Activated naive CD8-positive, alpha-beta T cell treated with anti-CD3 and anti-CD28 coated beads for 36 hours (primary cell): ENCODE measurements around the gene GDPD4. TPM values are rescaled to one million over a fixed set of nuclear protein-coding genes. Genes with fewer than 3 reads are reported as not detected.
A peak's percentile ranks its signal among the peaks of the same experiment; 100 is the strongest.
"Not testable (repeated sequence)": the region's sequence is repeated elsewhere in the genome, so short reads cannot be mapped to it uniquely, and the experiment has no call there.

ENCODE experiments used
- DNase-seq: peaks from one replicate; pipeline ENCODE4 v3.0.0; 2021
- H3K27ac Mint-ChIP-seq: one replicate; pipeline ENCODE4 v1.8.0; 2022; ENCODE audit warnings: mild to moderate bottlenecking, moderate library complexity, mixed read lengths
- H3K27me3 Mint-ChIP-seq: one replicate; pipeline ENCODE4 v1.8.0; 2022; ENCODE audit warnings: mild to moderate bottlenecking, mixed read lengths
- H3K36me3 Mint-ChIP-seq: one replicate; pipeline ENCODE4 v1.8.0; 2021; ENCODE audit warnings: mild to moderate bottlenecking, mixed read lengths
- H3K4me1 Mint-ChIP-seq: one replicate; pipeline ENCODE4 v1.8.0; 2021; ENCODE audit warnings: mixed read lengths
- H3K4me3 Mint-ChIP-seq: one replicate; pipeline ENCODE4 v1.8.0; 2022; ENCODE audit warnings: mild to moderate bottlenecking, moderate library complexity, mixed read lengths
- H3K9me3 Mint-ChIP-seq: one replicate; pipeline ENCODE4 v1.8.0; 2022; ENCODE audit warnings: mixed read lengths
- total RNA-seq, 2 experiments: library from RNA; stranded (reverse); gene quantifications; one replicate each; pipeline ENCODE4 v1.2.3, GENCODE V29; 2021

GDPD4 gene
- total RNA-seq, 2 experiments from 2014 or later, result not detected

GRCh38 chr11:77310721-77311120 lies 9.2 kb upstream of the GDPD4 start:
- DNase-seq, result no peak
- no peak overlapping the region for H3K4me3 Mint-ChIP-seq
- no peaks in the 10 kb centered on the region for H3K36me3 Mint-ChIP-seq
- H3K4me1 Mint-ChIP-seq, result peaks cover 9% of the 10 kb centered on the region
- H3K9me3 Mint-ChIP-seq, result peaks cover 6% of the 10 kb centered on the region
- peaks cover 4% of the 10 kb centered on the region for H3K27me3 Mint-ChIP-seq
- no peak overlapping the region for H3K27ac Mint-ChIP-seq

GRCh38 chr11:77309401-77310085 lies 8.1 kb upstream of the GDPD4 start:
- no peak for DNase-seq
- Mint-ChIP-seq H3K9me3 (peaks cover 6% of the 10 kb centered on the region), H3K36me3 (no peaks in the 10 kb centered on the region), H3K27ac (peak overlapping the region; percentile 77), H3K4me3 (no peak overlapping the region), H3K4me1 (peaks cover 9% of the 10 kb centered on the region), H3K27me3 (no peaks in the 10 kb centered on the region)

DNA sequence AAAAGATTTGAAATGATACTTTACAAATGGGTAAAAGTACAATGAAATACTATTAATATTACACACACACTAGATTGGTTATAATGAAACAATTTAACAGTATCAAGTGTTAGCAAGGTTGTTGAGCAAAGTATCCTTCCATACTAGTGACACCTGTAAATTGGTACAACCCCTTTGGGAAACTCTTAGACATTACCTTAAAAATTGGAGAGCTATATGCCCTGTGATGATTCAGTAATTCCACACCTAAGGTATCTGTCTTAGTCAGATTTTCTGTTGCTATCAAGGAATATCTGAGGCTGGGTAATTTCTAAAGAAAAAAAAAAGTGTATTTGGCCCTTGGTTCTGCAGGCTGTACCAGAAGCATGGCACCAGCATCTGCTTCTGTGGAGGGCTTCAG lies 7.4 kb upstream of the GDPD4 start:
- peaks cover 9% of the 10 kb centered on the region for H3K4me1 Mint-ChIP-seq
- H3K4me3 Mint-ChIP-seq, result no peak overlapping the region
- no peak for DNase-seq
- H3K27ac Mint-ChIP-seq, result peak overlapping the region; percentile 77
- peaks cover 6% of the 10 kb centered on the region for H3K9me3 Mint-ChIP-seq
- no peaks in the 10 kb centered on the region for H3K27me3 Mint-ChIP-seq
- H3K36me3 Mint-ChIP-seq, result no peaks in the 10 kb centered on the region

GRCh38 chr11:77303328-77303727 lies 1.8 kb upstream of the GDPD4 start:
- H3K4me3 Mint-ChIP-seq, result no peak overlapping the region
- H3K36me3 Mint-ChIP-seq, result no peaks in the 10 kb centered on the region
- no peak for DNase-seq
- H3K4me1 Mint-ChIP-seq, result peaks cover 2% of the 10 kb centered on the region
- no peak overlapping the region for H3K27ac Mint-ChIP-seq
- peaks cover 2% of the 10 kb centered on the region for H3K9me3 Mint-ChIP-seq
- peaks cover 4% of the 10 kb centered on the region for H3K27me3 Mint-ChIP-seq

DNA sequence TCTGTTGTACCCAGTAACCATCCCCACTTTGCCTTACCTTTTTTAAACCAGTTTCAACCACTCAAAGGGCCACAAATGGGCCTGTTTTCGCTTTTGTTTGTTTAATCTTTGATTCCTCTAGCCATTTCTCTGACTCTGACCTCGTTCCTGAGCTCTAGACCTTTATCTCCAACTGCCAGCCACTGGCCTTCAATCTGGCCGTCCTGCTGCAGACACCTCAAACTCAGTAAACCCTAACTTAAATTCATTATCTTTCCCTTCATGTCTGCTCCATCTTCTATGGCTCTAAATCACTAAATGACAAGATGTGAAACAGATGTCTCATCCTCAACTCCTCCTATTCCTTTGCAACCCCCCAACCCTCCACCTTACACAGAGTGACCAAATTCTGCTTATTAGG lies 1.3 kb upstream of the GDPD4 start:
- H3K4me1 Mint-ChIP-seq, result no peaks in the 10 kb centered on the region
- no peak for DNase-seq
- H3K4me3 Mint-ChIP-seq, result no peak overlapping the region
- H3K27ac Mint-ChIP-seq, result no peak overlapping the region
- H3K9me3 Mint-ChIP-seq, result no peaks in the 10 kb centered on the region
- H3K27me3 Mint-ChIP-seq, result peaks cover 4% of the 10 kb centered on the region
- no peaks in the 10 kb centered on the region for H3K36me3 Mint-ChIP-seq

DNA sequence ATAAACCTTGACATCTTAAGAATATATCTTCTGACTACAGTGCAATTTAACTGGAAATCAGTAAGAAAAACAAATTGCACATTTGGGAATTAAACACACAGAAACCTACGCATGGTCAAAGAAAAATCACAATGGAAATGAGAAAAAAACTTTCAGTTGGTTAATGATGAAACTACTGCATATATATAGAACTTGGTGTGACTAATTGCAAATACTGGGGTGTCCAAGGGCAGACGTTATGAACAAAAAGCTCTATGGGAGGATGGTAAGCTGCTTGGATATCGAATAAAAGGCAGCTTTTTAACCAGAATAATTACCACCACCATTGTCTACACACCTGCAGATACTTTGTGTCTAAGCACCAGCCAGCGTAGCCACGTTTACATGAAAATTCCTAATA lies 791 bp downstream of the GDPD4 start:
- Mint-ChIP-seq H3K9me3 (no peaks in the 10 kb centered on the region), H3K4me1 (no peaks in the 10 kb centered on the region), H3K36me3 (no peaks in the 10 kb centered on the region), H3K27ac (no peak overlapping the region), H3K27me3 (peaks cover 4% of the 10 kb centered on the region), H3K4me3 (no peak overlapping the region)
- DNase-seq, result no peak

DNA sequence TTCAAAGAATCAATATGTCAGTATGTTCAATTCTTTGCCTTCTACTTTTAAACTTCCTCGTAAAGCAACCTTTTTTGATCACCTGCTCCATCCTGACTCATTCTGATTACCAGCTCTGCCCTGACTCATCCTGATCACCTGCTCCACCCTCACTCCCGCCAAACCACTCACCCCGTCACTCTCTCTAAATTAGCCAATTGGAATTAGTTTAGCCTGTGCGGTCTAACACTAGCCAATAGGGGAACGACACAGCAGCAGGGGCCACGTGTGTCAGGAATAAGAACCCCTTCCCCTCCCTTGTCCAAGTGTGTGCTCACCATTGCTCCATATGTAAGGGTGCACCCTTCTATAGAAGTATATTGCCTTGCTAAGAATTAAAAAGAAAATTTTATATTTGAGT lies 1.5 kb downstream of the GDPD4 start:
- not testable (repeated sequence) for H3K4me3 Mint-ChIP-seq, H3K27me3 Mint-ChIP-seq, H3K4me1 Mint-ChIP-seq, H3K9me3 Mint-ChIP-seq, H3K27ac Mint-ChIP-seq, H3K36me3 Mint-ChIP-seq
- DNase-seq, result peak; percentile 4

DNA sequence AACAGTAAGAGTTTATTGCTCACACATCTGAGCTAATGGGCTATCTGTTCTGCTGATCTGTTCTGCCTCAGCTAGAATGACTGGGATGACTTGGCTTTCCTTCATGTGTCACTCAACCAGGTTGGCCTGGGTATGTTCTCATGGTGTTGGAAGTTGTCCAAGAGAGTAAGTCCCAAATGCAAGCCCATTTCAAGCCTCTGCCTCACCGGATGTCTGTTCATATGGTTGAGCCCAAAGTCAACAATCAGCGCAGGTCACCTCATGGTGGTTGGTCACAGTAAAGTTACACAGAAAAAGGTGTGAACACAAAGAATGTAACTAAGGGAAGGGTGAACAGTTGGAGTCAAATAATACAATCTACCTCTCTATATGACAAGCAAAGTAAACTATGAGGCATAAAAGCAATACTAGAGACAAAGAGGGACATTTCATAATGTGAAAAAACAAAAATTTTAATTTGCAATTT lies 1.9 kb downstream of the GDPD4 start:
- H3K4me3 Mint-ChIP-seq, result no peak overlapping the region
- no peak for DNase-seq
- peaks cover 5% of the 10 kb centered on the region for H3K27me3 Mint-ChIP-seq
- H3K36me3 Mint-ChIP-seq, result no peaks in the 10 kb centered on the region
- H3K27ac Mint-ChIP-seq, result no peak overlapping the region
- no peaks in the 10 kb centered on the region for H3K9me3 Mint-ChIP-seq
- H3K4me1 Mint-ChIP-seq, result no peaks in the 10 kb centered on the region

- Mint-ChIP-seq H3K27me3 (peaks cover 14% of the 10 kb centered on the region), H3K4me1 (no peaks in the 10 kb centered on the region), H3K4me3 (no peak overlapping the region), H3K27ac (no peak overlapping the region), H3K36me3 (no peaks in the 10 kb centered on the region), H3K9me3 (no peaks in the 10 kb centered on the region)
- no peak for DNase-seq
These were observed 7.4 kb downstream of the GDPD4 start for GRCh38 chr11:77294040-77294439.

- H3K27ac Mint-ChIP-seq, result no peak overlapping the region
- peaks cover 36% of the 10 kb centered on the region for H3K27me3 Mint-ChIP-seq
- no peak overlapping the region for H3K4me3 Mint-ChIP-seq
- DNase-seq, result no peak
- H3K9me3 Mint-ChIP-seq, result no peaks in the 10 kb centered on the region
- H3K36me3 Mint-ChIP-seq, result no peaks in the 10 kb centered on the region
- H3K4me1 Mint-ChIP-seq, result no peaks in the 10 kb centered on the region
These were observed 11.7 kb downstream of the GDPD4 start for GRCh38 chr11:77289737-77290136.

- no peaks in the 10 kb centered on the region for H3K9me3 Mint-ChIP-seq
- H3K36me3 Mint-ChIP-seq, result no peaks in the 10 kb centered on the region
- H3K4me3 Mint-ChIP-seq, result no peak overlapping the region
- peaks cover 35% of the 10 kb centered on the region for H3K27me3 Mint-ChIP-seq
- no peaks in the 10 kb centered on the region for H3K4me1 Mint-ChIP-seq
- H3K27ac Mint-ChIP-seq, result no peak overlapping the region
- DNase-seq, result no peak
These were observed 13.7 kb downstream of the GDPD4 start for GRCh38 chr11:77287615-77288273.

DNA sequence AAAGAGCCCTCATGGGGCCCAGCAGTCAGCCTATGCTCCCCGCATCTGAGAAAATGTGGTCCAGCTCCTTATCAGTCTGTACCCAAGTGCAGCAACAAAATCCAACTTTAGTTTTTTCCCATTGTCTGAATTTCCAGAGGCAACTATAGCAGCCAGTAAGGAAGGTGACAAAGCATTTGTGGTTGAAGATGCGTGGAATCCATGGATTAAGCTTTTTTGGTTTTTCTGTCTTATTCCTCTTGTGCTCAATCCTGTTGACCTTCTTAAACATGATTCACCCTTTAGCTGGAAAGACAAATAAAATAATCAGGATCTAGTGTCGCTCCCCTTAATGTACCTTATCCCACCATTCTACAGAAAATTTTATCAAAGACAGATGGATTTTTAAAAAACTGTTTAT lies 14.3 kb downstream of the GDPD4 start:
- Mint-ChIP-seq H3K36me3 (no peaks in the 10 kb centered on the region), H3K4me3 (no peak overlapping the region), H3K4me1 (no peaks in the 10 kb centered on the region), H3K27me3 (peaks cover 35% of the 10 kb centered on the region), H3K27ac (no peak overlapping the region), H3K9me3 (no peaks in the 10 kb centered on the region)
- no peak for DNase-seq

- Mint-ChIP-seq H3K27ac (no peak overlapping the region), H3K27me3 (peaks cover 40% of the 10 kb centered on the region), H3K4me1 (no peaks in the 10 kb centered on the region), H3K9me3 (no peaks in the 10 kb centered on the region), H3K4me3 (no peak overlapping the region), H3K36me3 (no peaks in the 10 kb centered on the region)
- no peak for DNase-seq
These were observed 16.7 kb downstream of the GDPD4 start for GRCh38 chr11:77284476-77285468.

DNA sequence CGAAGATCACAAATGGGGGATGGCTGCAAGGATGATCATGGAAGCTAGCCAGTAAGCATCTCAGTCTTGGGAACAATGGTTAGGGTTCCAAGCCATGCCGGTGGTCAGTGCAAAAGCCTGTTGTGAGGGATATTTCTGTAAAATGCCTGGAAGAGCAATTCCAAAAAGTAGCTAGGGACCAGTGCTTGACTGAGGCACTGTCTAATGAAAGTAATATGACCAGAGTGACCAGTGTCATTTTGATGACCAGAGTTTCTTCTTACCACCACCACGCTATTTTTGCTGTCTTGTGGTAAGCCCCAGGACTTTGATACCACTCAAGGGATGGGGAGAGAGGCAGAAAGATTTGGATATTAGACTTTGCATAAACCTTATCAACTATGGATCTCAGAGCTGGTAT lies 18.4 kb downstream of the GDPD4 start:
- peaks cover 25% of the 10 kb centered on the region for H3K27me3 Mint-ChIP-seq
- no peaks in the 10 kb centered on the region for H3K4me1 Mint-ChIP-seq
- no peak overlapping the region for H3K27ac Mint-ChIP-seq
- H3K4me3 Mint-ChIP-seq, result no peak overlapping the region
- H3K9me3 Mint-ChIP-seq, result no peaks in the 10 kb centered on the region
- DNase-seq, result no peak
- no peaks in the 10 kb centered on the region for H3K36me3 Mint-ChIP-seq
